T-cell (primary cell): Measurements from ENCODE around the gene SEC63. TPM values are rescaled to one million over a fixed set of nuclear protein-coding genes. Genes with fewer than 3 reads are reported as not detected.

Source experiments
- ATAC-seq, 4 experiments: fragments of 200-7000 bp in 3 of 4; fragments of 150-1000 bp in 1 of 4; cut with Tn5 transposase; replicated peaks in 1 of 4; 1 replicate in 3 of 4; 2 replicates in 1 of 4; pipeline ENCODE4 v1.10.0; 2021; ENCODE audit warnings: moderate library complexity in 3 of 4, mild to moderate bottlenecking in 2 of 4, moderate number of reproducible peaks in 1 of 4
- CTCF ChIA-PET, 2 donors: fragments of 300-600 bp; sonication (Branson Sonifier 250); formaldehyde crosslinking; loops; one replicate each; lab custom pipeline; 2022; ENCODE audit warnings: antibody characterized with exemption in 2 of 2; lab: Charles Lee
- POLR2A ChIA-PET, 2 donors: fragments of 300-600 bp; sonication (Branson Sonifier 250); formaldehyde crosslinking; loops; one replicate each; lab custom pipeline; 2022; ENCODE audit warnings: antibody characterized with exemption in 2 of 2; lab: Charles Lee
- DNase-seq, 35 experiments: peaks; one replicate each; pipeline versions ENCODE4 v3.0.0 to v3.0.0-alpha.2; 2013 to 2023
- H3K27ac ChIP-seq: one replicate; pipeline ENCODE4 v1.5.1; 2013; ENCODE audit warnings: low read length
- H3K27me3 ChIP-seq, 2 experiments: replicated peaks in 1 of 2; 1 replicate in 1 of 2; 2 replicates in 1 of 2; pipeline versions ENCODE4 v1.6.1 to v1.7.0; 2013; ENCODE audit warnings: low read length in 1 of 2, mixed read lengths in 1 of 2; ENCODE audit not compliant: control insufficient read depth in 2 of 2, insufficient read depth in 2 of 2; ENCODE audit errors: extremely low read depth in 1 of 2
- H3K36me3 ChIP-seq, 2 donors: 1 replicate in 1 of 2; 2 replicates in 1 of 2; pipeline versions ENCODE4 v1.6.1 to v1.7.0; 2013; ENCODE audit warnings: low read length in 1 of 2; ENCODE audit not compliant: control insufficient read depth in 2 of 2, insufficient read depth in 1 of 2; ENCODE audit errors: extremely low read depth in 1 of 2
- H3K4me1 ChIP-seq, 2 experiments: 1 replicate in 1 of 2; 2 replicates in 1 of 2; pipeline versions ENCODE4 v1.6.1 to v1.7.0; 2013; ENCODE audit warnings: low read length in 2 of 2, mixed read lengths in 1 of 2; ENCODE audit not compliant: insufficient read depth in 2 of 2, control insufficient read depth in 1 of 2; ENCODE audit errors: extremely low read depth in 1 of 2
- H3K4me3 ChIP-seq, 2 donors: 1 replicate in 1 of 2; 2 replicates in 1 of 2; pipeline versions ENCODE4 v1.5.1 to v1.7.0; 2013; ENCODE audit warnings: mild to moderate bottlenecking in 2 of 2, low read length in 1 of 2, moderate library complexity in 1 of 2; ENCODE audit not compliant: control insufficient read depth in 1 of 2; ENCODE audit errors: extremely low read depth in 1 of 2
- H3K9me3 ChIP-seq: 2 replicates; pipeline ENCODE4 v1.7.0; 2013
- H3K27ac Mint-ChIP-seq, 2 donors: one replicate each; pipeline ENCODE4 v1.8.0; 2020 to 2021; ENCODE audit warnings: mild to moderate bottlenecking in 2 of 2, mixed read lengths in 2 of 2
- H3K27me3 Mint-ChIP-seq, 2 donors: one replicate each; pipeline ENCODE4 v1.8.0; 2021 to 2022; ENCODE audit warnings: mixed read lengths in 2 of 2
- H3K36me3 Mint-ChIP-seq: one replicate; pipeline ENCODE4 v1.8.0; 2021; ENCODE audit warnings: mixed read lengths
- H3K4me1 Mint-ChIP-seq, 3 donors: one replicate each; pipeline ENCODE4 v1.8.0; 2020 to 2022; ENCODE audit warnings: mixed read lengths in 3 of 3, mild to moderate bottlenecking in 1 of 3
- H3K4me3 Mint-ChIP-seq, 3 donors: one replicate each; pipeline ENCODE4 v1.8.0; 2020 to 2022; ENCODE audit warnings: mild to moderate bottlenecking in 3 of 3, mixed read lengths in 3 of 3, moderate library complexity in 3 of 3
- H3K9me3 Mint-ChIP-seq, 3 donors: one replicate each; pipeline ENCODE4 v1.8.0; 2020 to 2022; ENCODE audit warnings: mixed read lengths in 3 of 3
- WGBS: methylation state at CpG from one replicate; pipeline ENCODE4 v1.1.5; 2013; ENCODE audit warnings: missing lambda C conversion rate; ENCODE audit not compliant: insufficient coverage; 5-methylcytosine and 5-hydroxymethylcytosine counted together
- total RNA-seq, 35 experiments: library from RNA in 6 of 35; stranded (reverse) in 6 of 35; fragments of 120-200 nt in 1 of 35; gene quantifications; one replicate each; pipeline versions ENCODE4 v1.2.1 to v1.2.4 and lab custom pipeline; 2013 to 2026

The SEC63 gene
- total RNA-seq, 5 donors from 2014 or later (not counting 1 experiment from before 2014, with no cell fraction given) = 56.2 to 85.5 (median 68.7) TPM

DNA sequence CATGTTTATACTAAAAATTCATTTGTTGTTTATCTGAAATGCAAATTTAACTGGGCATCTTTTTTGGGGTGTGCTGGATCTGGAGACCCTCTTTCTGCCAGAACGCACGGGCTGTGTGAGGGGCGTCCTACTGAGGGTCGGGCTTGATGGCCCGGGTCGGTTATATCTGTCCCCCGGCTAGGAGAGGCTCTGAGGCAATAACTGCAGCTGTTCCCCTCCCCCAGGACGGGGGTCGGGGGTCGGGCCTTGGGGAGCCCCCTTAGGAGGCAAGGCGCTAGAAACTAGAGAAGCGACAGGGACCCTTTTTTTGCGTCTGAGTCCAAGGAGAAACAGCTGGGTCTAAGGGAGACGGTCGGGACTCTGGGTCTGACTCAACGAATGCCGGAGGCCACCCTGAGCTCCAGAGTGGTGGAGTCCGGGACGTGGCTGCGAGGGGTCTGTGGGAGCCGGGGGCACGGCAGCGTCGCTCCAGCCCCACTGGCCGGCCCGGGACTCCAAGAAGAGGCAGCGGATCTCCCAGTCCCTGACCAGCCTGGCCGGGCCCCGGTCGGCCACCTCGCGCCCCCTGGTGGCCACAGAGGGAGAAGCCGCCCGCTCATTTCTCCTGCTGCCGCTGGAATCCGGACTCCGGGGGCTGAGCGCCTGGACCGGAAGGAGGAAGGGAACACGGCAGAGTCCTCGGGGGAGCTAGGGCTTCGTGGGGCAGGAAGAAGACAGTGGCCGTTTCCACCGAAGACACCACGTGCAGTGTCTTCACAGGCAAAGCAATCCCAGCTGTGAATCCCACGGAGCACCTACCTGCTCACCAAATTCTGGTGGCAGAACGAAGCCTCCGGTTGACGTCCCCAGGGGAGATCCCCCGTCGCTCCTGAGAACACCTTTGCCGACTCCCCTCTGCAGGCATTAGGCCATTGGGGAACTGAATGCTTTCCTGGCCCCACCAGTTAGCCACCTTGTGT is 109.9 kb downstream of the SEC63 start:
- Histone ChIP-seq H3K4me1 (peaks cover 5 to 19% of the 10 kb centered on the region in 2 experiments), H3K9me3 (no peaks in the 10 kb centered on the region), H3K36me3 (no peaks in the 10 kb centered on the region), H3K4me3 (peak overlapping the region; percentile 59 to 67), H3K27me3 (peaks cover 0 to 3% of the 10 kb centered on the region in 2 experiments), H3K27ac (peak overlapping the region; percentile 47)
- ChIA-PET POLR2A (interaction anchor here (0.6 to 1.6 kb wide), 7 partner anchors 24 to 29 kb away, joined by 3 to 12 read pairs (median 4); partner anchors contain the start of gene SCML4 (in 2 of the 2)), CTCF (interaction anchor here (0.6 to 5.1 kb wide), 41 partner anchors 8 to 1333 kb away, joined by 3 to 58 read pairs (median 4); partner anchors contain the start of gene SCML4 (in 2 of the 2))
- H3K36me3 Mint-ChIP-seq = no peaks in the 10 kb centered on the region
- H3K4me1 Mint-ChIP-seq = peaks cover 22 to 37% (median 31%) of the 10 kb centered on the region in 3 donors
- no peaks in the 10 kb centered on the region for H3K27me3 Mint-ChIP-seq
- no peaks in the 10 kb centered on the region for H3K9me3 Mint-ChIP-seq
- H3K4me3 Mint-ChIP-seq = peak overlapping the region; percentile 72 to 82 (median 78)
- DNase-seq (peak; percentile 22 to 86 (median 67)), ATAC-seq (peak; percentile 85 to 86 (median 86))
- WGBS = 3% methylated on average over 46 of the region's 52 CpGs
- H3K27ac Mint-ChIP-seq = peak overlapping the region; percentile 78 to 88

- 42% methylated on average over 2 of the region's 4 CpGs for WGBS
- Histone ChIP-seq H3K36me3 (no peaks in the 10 kb centered on the region), H3K4me1 (peaks cover 5 to 19% of the 10 kb centered on the region in 2 experiments), H3K4me3 (no peak overlapping the region), H3K27me3 (peaks cover 0 to 3% of the 10 kb centered on the region in 2 experiments), H3K27ac (no peak overlapping the region), H3K9me3 (no peaks in the 10 kb centered on the region)
- Mint-ChIP-seq H3K4me1 (peaks cover 22 to 42% (median 34%) of the 10 kb centered on the region in 3 donors), H3K27ac (no peak overlapping the region), H3K27me3 (no peaks in the 10 kb centered on the region), H3K4me3 (no peak overlapping the region), H3K9me3 (no peaks in the 10 kb centered on the region), H3K36me3 (no peaks in the 10 kb centered on the region)
- ChIA-PET CTCF (interaction anchor here (1.1 to 5.1 kb wide), 10 partner anchors 9 to 167 kb away, joined by 3 to 58 read pairs (median 14); partner anchors contain the start of gene SCML4 (in 1 of the 2)), POLR2A (no interaction called here)
- no peak for ATAC-seq
- DNase-seq = no peak
Measured at GRCh38 chr6:107846262-107846795, 111.7 kb downstream of the SEC63 start.

DNA sequence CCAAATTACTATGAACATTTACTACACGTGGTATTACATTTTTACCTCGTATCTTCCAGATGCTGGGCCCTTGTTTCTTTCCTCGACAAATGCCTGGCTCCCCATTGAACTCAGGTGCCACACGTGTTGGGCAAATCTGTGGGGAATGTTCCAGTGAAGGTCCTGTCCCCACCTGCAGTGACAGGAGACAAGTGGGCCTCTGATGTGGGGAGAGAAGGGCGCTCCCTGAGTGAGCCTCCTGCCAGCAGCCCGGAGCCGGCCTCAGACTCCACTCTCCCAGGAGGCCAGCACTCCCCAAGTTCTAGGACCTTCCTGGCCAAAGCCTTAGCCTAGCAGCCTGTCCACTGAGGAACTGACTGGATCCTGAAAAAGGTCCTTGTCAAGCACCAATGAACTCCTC is 112.2 kb downstream of the SEC63 start:
- no peak overlapping the region for H3K4me3 Mint-ChIP-seq
- no peaks in the 10 kb centered on the region for H3K9me3 Mint-ChIP-seq
- peaks cover 22 to 42% (median 34%) of the 10 kb centered on the region in 3 donors for H3K4me1 Mint-ChIP-seq
- peaks cover 5 to 19% of the 10 kb centered on the region in 2 experiments for H3K4me1 ChIP-seq
- no peaks in the 10 kb centered on the region for H3K36me3 Mint-ChIP-seq
- ChIA-PET POLR2A (no interaction called here), CTCF (interaction anchor here in 1 of 2 donors (1.1 to 3.2 kb wide), 5 partner anchors 8 to 117 kb away, joined by 3 to 49 read pairs (median 3); no protein-coding TSS in a partner anchor)
- H3K4me3 ChIP-seq = no peak overlapping the region
- WGBS = 100% methylated on average over 1 of the region's 7 CpGs
- peaks cover 0 to 3% of the 10 kb centered on the region in 2 experiments for H3K27me3 ChIP-seq
- no peak overlapping the region for H3K27ac ChIP-seq
- no peaks in the 10 kb centered on the region for H3K9me3 ChIP-seq
- H3K27ac Mint-ChIP-seq = no peak overlapping the region
- H3K27me3 Mint-ChIP-seq = no peaks in the 10 kb centered on the region
- ATAC-seq (no peak), DNase-seq (no peak)
- H3K36me3 ChIP-seq = no peaks in the 10 kb centered on the region

DNA sequence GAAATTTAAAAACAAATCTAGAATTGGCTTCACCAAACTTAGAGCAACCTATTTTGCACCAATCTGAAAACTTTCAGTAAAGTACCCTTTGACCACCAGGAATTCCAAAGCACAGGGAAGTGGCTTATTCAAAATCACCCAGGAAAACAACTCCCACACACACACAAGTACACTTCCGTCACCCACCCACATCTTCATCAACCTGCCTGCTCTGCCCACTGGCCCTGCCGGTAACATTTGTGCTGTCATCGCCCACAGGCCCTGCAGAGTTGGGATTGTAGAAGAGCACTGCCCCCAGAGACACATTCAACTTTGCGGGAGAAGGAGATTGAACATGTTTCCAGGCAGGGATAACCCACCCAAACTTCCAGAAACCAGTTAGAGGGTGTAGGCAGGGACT is 114.6 kb downstream of the SEC63 start:
- Mint-ChIP-seq H3K27ac (peak overlapping the region; percentile 11 to 32), H3K36me3 (no peaks in the 10 kb centered on the region), H3K4me1 (peaks cover 17 to 30% (median 29%) of the 10 kb centered on the region in 3 donors), H3K27me3 (no peaks in the 10 kb centered on the region), H3K9me3 (no peaks in the 10 kb centered on the region), H3K4me3 (peak overlapping the region in 1 of 3 donors; percentile 60)
- H3K4me1 ChIP-seq = peaks cover 5 to 15% of the 10 kb centered on the region in 2 experiments
- POLR2A ChIA-PET = interaction anchor here in 1 of 2 donors (0.6 to 0.7 kb wide), 2 partner anchors 20 to 80 kb away, joined by 3 to 8 read pairs; no protein-coding TSS in a partner anchor
- H3K27me3 ChIP-seq = peaks cover 0 to 4% of the 10 kb centered on the region in 2 experiments
- CTCF ChIA-PET = interaction anchor here in 1 of 2 donors (0.9 to 2.3 kb wide), 4 partner anchors 19 to 144 kb away, joined by 3 to 6 read pairs (median 3); partner anchors contain the start of gene SCML4
- H3K9me3 ChIP-seq = no peaks in the 10 kb centered on the region
- no peaks in the 10 kb centered on the region for H3K36me3 ChIP-seq
- DNase-seq (peak in 1 of 35 experiments; percentile 6), ATAC-seq (peak in 1 of 4 experiments; percentile 36)
- no CpG with 5 or more reads among the region's 4 CpGs for WGBS
- no peak overlapping the region for H3K27ac ChIP-seq
- no peak overlapping the region for H3K4me3 ChIP-seq

DNA sequence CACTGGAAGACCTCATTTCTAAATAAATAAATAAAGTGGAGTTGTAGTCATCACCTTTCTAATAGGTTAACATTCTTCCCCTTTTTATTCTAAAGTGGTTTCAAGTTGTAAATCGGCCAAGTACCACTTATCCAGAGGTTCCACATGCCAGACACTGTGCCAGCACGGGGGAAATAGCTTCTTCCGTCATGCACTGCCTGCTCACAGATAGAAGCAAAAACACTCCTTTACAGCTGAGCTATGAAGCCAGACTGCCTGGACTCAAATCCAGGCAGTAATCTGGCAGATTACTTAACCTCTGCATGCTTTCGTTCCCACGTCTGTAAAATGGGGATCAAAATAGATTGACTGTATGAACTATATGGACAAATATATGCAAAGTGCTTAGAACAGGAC is 116.7 kb downstream of the SEC63 start:
- ATAC-seq (no peak), DNase-seq (no peak)
- Mint-ChIP-seq H3K27me3 (no peaks in the 10 kb centered on the region), H3K4me1 (peaks cover 6 to 19% (median 16%) of the 10 kb centered on the region in 3 donors), H3K9me3 (no peaks in the 10 kb centered on the region), H3K27ac (no peak overlapping the region), H3K36me3 (no peaks in the 10 kb centered on the region), H3K4me3 (no peak overlapping the region)
- Histone ChIP-seq H3K27ac (no peak overlapping the region), H3K36me3 (no peaks in the 10 kb centered on the region), H3K9me3 (no peaks in the 10 kb centered on the region), H3K4me1 (peaks cover 2 to 5% of the 10 kb centered on the region in 2 experiments), H3K27me3 (peaks cover 0 to 3% of the 10 kb centered on the region in 2 experiments), H3K4me3 (no peak overlapping the region)
- WGBS = 87% methylated on average over 3 of the region's 5 CpGs
- ChIA-PET CTCF (interaction anchor here in 1 of 2 donors (0.9 kb wide), 1 partner anchor 14 kb away, joined by 3 read pairs; no protein-coding TSS in a partner anchor), POLR2A (interaction anchor here (0.5 to 1.2 kb wide), 4 partner anchors 15 to 27 kb away, joined by 3 to 8 read pairs (median 5); no protein-coding TSS in a partner anchor)
